NCI-H345 (cell line): ENCODE data around the gene RHOD.

Experiments
- DNase-seq: peaks from one replicate; lab custom pipeline; 2025; lab: John Stamatoyannopoulos, UW

Gene RHOD

GRCh38 chr11:67117672-67118180 lies 61.1 kb downstream of the RHOD start:
- peak; percentile 21 for DNase-seq

GRCh38 chr11:67118181-67118766 lies 61.6 kb downstream of the RHOD start:
- peak; percentile 29 for DNase-seq

- peak; percentile 99 for DNase-seq
These were observed 62.3 kb downstream of the RHOD start, which contains the start of gene KDM2A for GRCh38 chr11:67118801-67119584. KDM2A (plus strand) TSS chr11:67119263; CDS start chr11:67121317, 2,054 bp downstream.

GRCh38 chr11:67119585-67120391 lies 63.1 kb downstream of the RHOD start:
- DNase-seq, result peak; percentile 18

GRCh38 chr11:67120456-67120855 lies 63.8 kb downstream of the RHOD start:
- no peak for DNase-seq

GRCh38 chr11:67120881-67121710 lies 64.4 kb downstream of the RHOD start:
- no peak for DNase-seq
